SK-N-MC (cell line): Measurements from ENCODE around the gene LRIT3.

Experiments
- EZH2 ChIP-seq: fragments of 200-600 bp; sonication (generic); IDR thresholded peaks from one replicate; pipeline ENCODE4 v1.6.1; 2017; ENCODE audit warnings: antibody characterized with exemption
- FOXP2 ChIP-seq: optimal IDR thresholded peaks from 2 replicates; pipeline ENCODE3; 2011; ENCODE audit warnings: mild to moderate bottlenecking, moderate library complexity; ENCODE audit not compliant: insufficient read depth; ENCODE audit errors: extremely low read length, control extremely low read depth
- POLR2AphosphoS5 ChIP-seq: IDR thresholded peaks from 2 replicates; pipeline ENCODE4 v1.6.1; 2012; ENCODE audit warnings: mild to moderate bottlenecking, low read depth, low read length, borderline replicate concordance

- TF ChIP-seq POLR2AphosphoS5, result no peak
- TF ChIP-seq EZH2, result no peak
- TF ChIP-seq FOXP2, result no peak
Observed at GRCh38 chr4:109864134-109864533, 16.2 kb downstream of the LRIT3 start.
